Liver (tissue), 9 donors: ENCODE results near the gene LEKR1. TPM values are rescaled to one million over a fixed set of nuclear protein-coding genes. Genes with fewer than 3 reads are reported as not detected.

Source experiments
- DNase-seq: peaks from one replicate; pipeline ENCODE4 v3.0.0-alpha.2; 2017; ENCODE audit warnings: low spot score
- H3K27ac ChIP-seq, 2 donors: one replicate each; pipeline ENCODE4 v1.7.0; 2013; ENCODE audit warnings: inconsistent platforms in 2 of 2, low read length in 2 of 2, control low read depth in 1 of 2, low read depth in 1 of 2, mild to moderate bottlenecking in 1 of 2
- H3K27me3 ChIP-seq, 4 donors: one replicate each; pipeline versions ENCODE4 v1.6.1 to v1.7.0; 2013; ENCODE audit warnings: low read length in 3 of 4, inconsistent platforms in 1 of 4, mild to moderate bottlenecking in 1 of 4, moderate library complexity in 1 of 4; ENCODE audit not compliant: control insufficient read depth in 4 of 4, insufficient read depth in 4 of 4
- H3K36me3 ChIP-seq, 4 donors: one replicate each; pipeline versions ENCODE4 v1.6.1 to v1.7.0; 2013; ENCODE audit warnings: low read length in 3 of 4, mild to moderate bottlenecking in 3 of 4, low read depth in 1 of 4, moderate library complexity in 1 of 4; ENCODE audit not compliant: control insufficient read depth in 4 of 4, insufficient read depth in 3 of 4
- H3K4me1 ChIP-seq, 4 donors: one replicate each; pipeline versions ENCODE4 v1.6.1 to v1.7.0; 2013; ENCODE audit warnings: low read length in 3 of 4, mild to moderate bottlenecking in 3 of 4, moderate library complexity in 1 of 4; ENCODE audit not compliant: control insufficient read depth in 4 of 4, insufficient read depth in 4 of 4
- H3K4me3 ChIP-seq, 3 donors: one replicate each; pipeline versions ENCODE4 v1.6.1 to v1.7.0; 2013; ENCODE audit warnings: low read length in 3 of 3, control low read depth in 1 of 3, low read depth in 1 of 3, mild to moderate bottlenecking in 1 of 3
- H3K9ac ChIP-seq, 2 donors: one replicate each; pipeline ENCODE4 v1.7.0; 2013; ENCODE audit warnings: low read length in 2 of 2, mild to moderate bottlenecking in 2 of 2, moderate library complexity in 2 of 2, control low read depth in 1 of 2, low read depth in 1 of 2
- H3K9me3 ChIP-seq, 4 donors: one replicate each; pipeline versions ENCODE4 v1.6.1 to v1.7.0; 2013; ENCODE audit warnings: low read length in 3 of 4; ENCODE audit not compliant: control insufficient read depth in 4 of 4
- FOXA1 ChIP-seq: IDR thresholded peaks from 2 replicates; pipeline ENCODE4 v1.6.1; 2016; ENCODE audit warnings: antibody characterized with exemption
- FOXA2 ChIP-seq: IDR thresholded peaks from 2 replicates; pipeline ENCODE4 v1.6.1; 2016; ENCODE audit warnings: antibody characterized with exemption
- GABPA ChIP-seq, 2 donors: IDR thresholded peaks in 1 of 2; conservative IDR thresholded peaks in 1 of 2; 2 replicates each; pipeline ENCODE4 v1.6.1; 2016; ENCODE audit warnings: antibody characterized with exemption in 2 of 2, mild to moderate bottlenecking in 1 of 2, moderate library complexity in 1 of 2
- HNF4A ChIP-seq, 2 donors: conservative IDR thresholded peaks; 2 replicates each; pipeline ENCODE4 v1.6.1; 2016; ENCODE audit warnings: antibody characterized with exemption in 2 of 2, mild to moderate bottlenecking in 2 of 2
- HNF4G ChIP-seq: IDR thresholded peaks from 2 replicates; pipeline ENCODE4 v1.6.1; 2016; ENCODE audit warnings: antibody characterized with exemption
- JUND ChIP-seq, 2 donors: IDR thresholded peaks; 2 replicates each; pipeline ENCODE4 v1.6.1; 2016; ENCODE audit warnings: antibody characterized with exemption in 2 of 2
- NR2F2 ChIP-seq: IDR thresholded peaks from 2 replicates; pipeline ENCODE4 v1.6.1; 2016; ENCODE audit warnings: antibody characterized with exemption
- RAD21 ChIP-seq, 2 donors: IDR thresholded peaks; 2 replicates each; pipeline ENCODE4 v1.6.1; 2016; ENCODE audit warnings: antibody characterized with exemption in 2 of 2, mild to moderate bottlenecking in 2 of 2
- RXRA ChIP-seq, 2 donors: IDR thresholded peaks; 2 replicates each; pipeline ENCODE4 v1.6.1; 2017 to 2018; ENCODE audit warnings: antibody characterized with exemption in 2 of 2, mild to moderate bottlenecking in 1 of 2
- SP1 ChIP-seq: IDR thresholded peaks from 2 replicates; pipeline ENCODE4 v1.6.1; 2018; ENCODE audit warnings: antibody characterized with exemption, mild to moderate bottlenecking
- TAF1 ChIP-seq: conservative IDR thresholded peaks from 2 replicates; pipeline ENCODE4 v1.6.1; 2016; ENCODE audit warnings: antibody characterized with exemption, mild to moderate bottlenecking
- YY1 ChIP-seq: IDR thresholded peaks from 2 replicates; pipeline ENCODE4 v1.6.1; 2016; ENCODE audit warnings: antibody characterized with exemption, mild to moderate bottlenecking
- WGBS: extraction: QIAGEN DNeasy Blood & Tissue Kit; methylation state at CpG from one replicate; pipeline ENCODE4 v1.1.7; 2013; 5-methylcytosine and 5-hydroxymethylcytosine counted together
- polyA plus RNA-seq, 2 donors: library from polyadenylated mRNA; stranded (reverse) in 1 of 2; unstranded in 1 of 2; fragments of 200-250 nt in 1 of 2; fragments of >200 nt in 1 of 2; fragmentation: Nextera tagmentation in 1 of 2; extraction: Ambion mirVana in 1 of 2; gene quantifications; one replicate each; pipeline versions ENCODE4 v1.2.1 to v1.2.3, GENCODE V29; 2013 to 2015
- total RNA-seq, 2 donors: library from RNA; depleted of rRNA; stranded (reverse); fragments of >200 nt; gene quantifications; one replicate each; pipeline ENCODE4 v1.2.3, GENCODE V29; 2014
- TF ChIP-seq, protein P1 (sequence below): IDR thresholded peaks from 2 replicates; pipeline ENCODE4 v1.6.1; 2016; ENCODE audit warnings: antibody characterized with exemption, mild to moderate bottlenecking
- TF ChIP-seq, protein P2 (sequence below): IDR thresholded peaks from 2 replicates; pipeline ENCODE4 v1.6.1; 2016; ENCODE audit warnings: antibody characterized with exemption
- TF ChIP-seq, protein P3 (sequence below): IDR thresholded peaks from 2 replicates; pipeline ENCODE4 v1.6.1; 2016; ENCODE audit warnings: antibody characterized with exemption
- TF ChIP-seq, protein P4 (sequence below): fragments of 150-350 bp; IDR thresholded peaks from 2 replicates; pipeline ENCODE4 v1.5.1; 2017; ENCODE audit warnings: improper control_type of control experiment, low read depth, low read length; ENCODE audit not compliant: missing input control
- donor health status: healthy.
- donor health status: healthy.
- donor health status: healthy.
- donor health status: healthy.
- donor health status: healthy.

LEKR1 gene
- total and polyA plus RNA-seq, 4 donors: 0.19 to 0.72 (median 0.44) TPM

DNA sequence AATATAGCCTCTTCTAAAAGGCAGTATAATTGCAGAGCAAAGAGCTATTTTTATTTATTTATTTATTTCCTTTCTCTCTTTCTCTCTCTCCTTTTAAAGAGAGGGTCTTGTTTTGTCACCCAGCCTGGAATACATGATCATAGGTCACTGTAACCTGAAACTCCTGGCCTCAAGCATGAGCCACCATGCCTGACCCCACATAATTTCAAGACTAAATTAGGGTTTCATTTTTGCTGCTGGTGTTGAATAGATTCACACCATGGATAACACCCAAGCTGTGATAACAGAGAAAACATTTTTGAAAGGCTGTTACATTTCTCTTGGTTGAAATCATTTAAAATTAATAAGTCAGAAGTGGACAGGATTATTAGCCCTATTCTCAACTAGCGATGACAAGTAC is 131.6 kb downstream of the LEKR1 start:
- no peak overlapping the region for H3K4me3 ChIP-seq
- no peaks in the 10 kb centered on the region for H3K9me3 ChIP-seq
- no peak for DNase-seq
- no peaks in the 10 kb centered on the region for H3K4me1 ChIP-seq
- TF ChIP-seq JUND (IDR thresholded peaks at IDR 0.05) (no peak), HNF4A (conservative IDR thresholded peaks at IDR 0.05) (no peak), SP1 (no peak), YY1 (no peak), RAD21 (IDR thresholded peaks at IDR 0.05) (no peak), FOXA1 (no peak), GABPA (IDR thresholded peaks at IDR 0.05 in 1 of 2, conservative IDR thresholded peaks at IDR 0.05 in 1 of 2) (no peak), FOXA2 (no peak), NR2F2 (no peak), HNF4G (no peak), RXRA (IDR thresholded peaks at IDR 0.05) (no peak), TAF1 (no peak)
- TF ChIP-seq, protein P1, sequence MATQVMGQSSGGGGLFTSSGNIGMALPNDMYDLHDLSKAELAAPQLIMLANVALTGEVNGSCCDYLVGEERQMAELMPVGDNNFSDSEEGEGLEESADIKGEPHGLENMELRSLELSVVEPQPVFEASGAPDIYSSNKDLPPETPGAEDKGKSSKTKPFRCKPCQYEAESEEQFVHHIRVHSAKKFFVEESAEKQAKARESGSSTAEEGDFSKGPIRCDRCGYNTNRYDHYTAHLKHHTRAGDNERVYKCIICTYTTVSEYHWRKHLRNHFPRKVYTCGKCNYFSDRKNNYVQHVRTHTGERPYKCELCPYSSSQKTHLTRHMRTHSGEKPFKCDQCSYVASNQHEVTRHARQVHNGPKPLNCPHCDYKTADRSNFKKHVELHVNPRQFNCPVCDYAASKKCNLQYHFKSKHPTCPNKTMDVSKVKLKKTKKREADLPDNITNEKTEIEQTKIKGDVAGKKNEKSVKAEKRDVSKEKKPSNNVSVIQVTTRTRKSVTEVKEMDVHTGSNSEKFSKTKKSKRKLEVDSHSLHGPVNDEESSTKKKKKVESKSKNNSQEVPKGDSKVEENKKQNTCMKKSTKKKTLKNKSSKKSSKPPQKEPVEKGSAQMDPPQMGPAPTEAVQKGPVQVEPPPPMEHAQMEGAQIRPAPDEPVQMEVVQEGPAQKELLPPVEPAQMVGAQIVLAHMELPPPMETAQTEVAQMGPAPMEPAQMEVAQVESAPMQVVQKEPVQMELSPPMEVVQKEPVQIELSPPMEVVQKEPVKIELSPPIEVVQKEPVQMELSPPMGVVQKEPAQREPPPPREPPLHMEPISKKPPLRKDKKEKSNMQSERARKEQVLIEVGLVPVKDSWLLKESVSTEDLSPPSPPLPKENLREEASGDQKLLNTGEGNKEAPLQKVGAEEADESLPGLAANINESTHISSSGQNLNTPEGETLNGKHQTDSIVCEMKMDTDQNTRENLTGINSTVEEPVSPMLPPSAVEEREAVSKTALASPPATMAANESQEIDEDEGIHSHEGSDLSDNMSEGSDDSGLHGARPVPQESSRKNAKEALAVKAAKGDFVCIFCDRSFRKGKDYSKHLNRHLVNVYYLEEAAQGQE: no peak
- TF ChIP-seq, protein P2, sequence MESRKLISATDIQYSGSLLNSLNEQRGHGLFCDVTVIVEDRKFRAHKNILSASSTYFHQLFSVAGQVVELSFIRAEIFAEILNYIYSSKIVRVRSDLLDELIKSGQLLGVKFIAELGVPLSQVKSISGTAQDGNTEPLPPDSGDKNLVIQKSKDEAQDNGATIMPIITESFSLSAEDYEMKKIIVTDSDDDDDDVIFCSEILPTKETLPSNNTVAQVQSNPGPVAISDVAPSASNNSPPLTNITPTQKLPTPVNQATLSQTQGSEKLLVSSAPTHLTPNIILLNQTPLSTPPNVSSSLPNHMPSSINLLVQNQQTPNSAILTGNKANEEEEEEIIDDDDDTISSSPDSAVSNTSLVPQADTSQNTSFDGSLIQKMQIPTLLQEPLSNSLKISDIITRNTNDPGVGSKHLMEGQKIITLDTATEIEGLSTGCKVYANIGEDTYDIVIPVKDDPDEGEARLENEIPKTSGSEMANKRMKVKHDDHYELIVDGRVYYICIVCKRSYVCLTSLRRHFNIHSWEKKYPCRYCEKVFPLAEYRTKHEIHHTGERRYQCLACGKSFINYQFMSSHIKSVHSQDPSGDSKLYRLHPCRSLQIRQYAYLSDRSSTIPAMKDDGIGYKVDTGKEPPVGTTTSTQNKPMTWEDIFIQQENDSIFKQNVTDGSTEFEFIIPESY: no peak
- TF ChIP-seq, protein P3, sequence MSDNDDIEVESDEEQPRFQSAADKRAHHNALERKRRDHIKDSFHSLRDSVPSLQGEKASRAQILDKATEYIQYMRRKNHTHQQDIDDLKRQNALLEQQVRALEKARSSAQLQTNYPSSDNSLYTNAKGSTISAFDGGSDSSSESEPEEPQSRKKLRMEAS: no peak
- TF ChIP-seq, protein P4, sequence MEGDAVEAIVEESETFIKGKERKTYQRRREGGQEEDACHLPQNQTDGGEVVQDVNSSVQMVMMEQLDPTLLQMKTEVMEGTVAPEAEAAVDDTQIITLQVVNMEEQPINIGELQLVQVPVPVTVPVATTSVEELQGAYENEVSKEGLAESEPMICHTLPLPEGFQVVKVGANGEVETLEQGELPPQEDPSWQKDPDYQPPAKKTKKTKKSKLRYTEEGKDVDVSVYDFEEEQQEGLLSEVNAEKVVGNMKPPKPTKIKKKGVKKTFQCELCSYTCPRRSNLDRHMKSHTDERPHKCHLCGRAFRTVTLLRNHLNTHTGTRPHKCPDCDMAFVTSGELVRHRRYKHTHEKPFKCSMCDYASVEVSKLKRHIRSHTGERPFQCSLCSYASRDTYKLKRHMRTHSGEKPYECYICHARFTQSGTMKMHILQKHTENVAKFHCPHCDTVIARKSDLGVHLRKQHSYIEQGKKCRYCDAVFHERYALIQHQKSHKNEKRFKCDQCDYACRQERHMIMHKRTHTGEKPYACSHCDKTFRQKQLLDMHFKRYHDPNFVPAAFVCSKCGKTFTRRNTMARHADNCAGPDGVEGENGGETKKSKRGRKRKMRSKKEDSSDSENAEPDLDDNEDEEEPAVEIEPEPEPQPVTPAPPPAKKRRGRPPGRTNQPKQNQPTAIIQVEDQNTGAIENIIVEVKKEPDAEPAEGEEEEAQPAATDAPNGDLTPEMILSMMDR: no peak
- H3K27me3 ChIP-seq: no peaks in the 10 kb centered on the region
- 99% methylated on average over 1 of the region's 1 CpG for WGBS
- no peak overlapping the region for H3K27ac ChIP-seq
- no peaks in the 10 kb centered on the region for H3K36me3 ChIP-seq
- H3K9ac ChIP-seq: no peak overlapping the region

DNA sequence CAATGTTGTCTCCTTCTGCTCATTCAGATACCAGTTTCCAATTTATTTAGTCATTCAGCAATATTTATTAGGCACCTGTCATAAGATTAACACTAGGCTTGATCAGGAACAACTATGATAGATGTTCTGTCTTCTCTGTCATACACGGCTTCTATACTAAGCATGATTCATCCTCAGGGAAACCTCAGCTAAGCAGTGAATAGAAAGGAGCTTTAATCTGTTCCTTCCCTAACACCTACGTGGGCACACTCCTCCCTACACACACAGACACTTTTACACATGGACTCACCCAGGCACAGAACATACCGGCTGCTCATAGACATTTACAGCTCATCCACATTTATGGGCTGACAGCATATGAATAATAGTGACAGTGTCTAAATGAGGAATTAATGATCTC is 136.9 kb downstream of the LEKR1 start:
- Histone ChIP-seq H3K27ac (no peak overlapping the region), H3K27me3 (no peaks in the 10 kb centered on the region), H3K9me3 (no peaks in the 10 kb centered on the region), H3K4me1 (peaks cover 0 to 2% (median 0%) of the 10 kb centered on the region in 4 donors), H3K9ac (no peak overlapping the region), H3K36me3 (no peaks in the 10 kb centered on the region), H3K4me3 (no peak overlapping the region)
- DNase-seq: no peak
- WGBS: 78% methylated on average over 3 of the region's 3 CpGs
- no peak for TF ChIP-seq JUND (IDR thresholded peaks at IDR 0.05)
- no peak for TF ChIP-seq FOXA2
- TF ChIP-seq, protein P2: no peak
- TF ChIP-seq YY1: no peak
- TF ChIP-seq, protein P4: no peak
- TF ChIP-seq, protein P3: no peak
- TF ChIP-seq, protein P1: no peak
